HG03196 (cell line): ENCODE measurements around the gene PDE9A.
"Not testable (repeated sequence)": the region's sequence is repeated elsewhere in the genome, so short reads cannot be mapped to it uniquely, and the experiment has no call there.

Source experiments
- ATAC-seq: cut with Tn5 transposase; IDR thresholded peaks from one replicate; pipeline ENCODE4 v1.9.1; 2021; ENCODE audit not compliant: unreplicated experiment

The PDE9A gene

GRCh38 chr21:42785666-42786427 lies 132.4 kb downstream of the PDE9A start:
- ATAC-seq: no peak

- ATAC-seq: no peak
Measured at GRCh38 chr21:42786884-42787283, 133.5 kb downstream of the PDE9A start.

GRCh38 chr21:42787613-42788012 lies 134.2 kb downstream of the PDE9A start:
- ATAC-seq: no peak

- ATAC-seq: no peak
Measured at GRCh38 chr21:42790520-42791065, 137.2 kb downstream of the PDE9A start.

- ATAC-seq: no peak
Measured at GRCh38 chr21:42793774-42794173, 140.4 kb downstream of the PDE9A start.

GRCh38 chr21:42794551-42794950 lies 141.1 kb downstream of the PDE9A start:
- no peak for ATAC-seq

- ATAC-seq: no peak
Measured at GRCh38 chr21:42796327-42797062, 143.1 kb downstream of the PDE9A start.

GRCh38 chr21:42797522-42797921 lies 144.1 kb downstream of the PDE9A start:
- no peak for ATAC-seq

GRCh38 chr21:42798106-42798505 lies 144.7 kb downstream of the PDE9A start:
- no peak for ATAC-seq

GRCh38 chr21:42799516-42799915 lies 146.1 kb downstream of the PDE9A start:
- ATAC-seq: no peak

GRCh38 chr21:42799948-42800347 lies 146.5 kb downstream of the PDE9A start:
- no peak for ATAC-seq

- not testable (repeated sequence) for ATAC-seq
Measured at GRCh38 chr21:42801616-42802015, 148.2 kb downstream of the PDE9A start.

GRCh38 chr21:42806509-42807140 lies 153.2 kb downstream of the PDE9A start:
- ATAC-seq: no peak

GRCh38 chr21:42807293-42807895 lies 154.0 kb downstream of the PDE9A start:
- ATAC-seq: not testable (repeated sequence)

GRCh38 chr21:42807938-42808613 lies 154.7 kb downstream of the PDE9A start:
- no peak for ATAC-seq

- no peak for ATAC-seq
Measured at GRCh38 chr21:42809171-42809570, 155.8 kb downstream of the PDE9A start.

- no peak for ATAC-seq
Measured at GRCh38 chr21:42809577-42810475, 156.4 kb downstream of the PDE9A start.

GRCh38 chr21:42811960-42812359 lies 158.5 kb downstream of the PDE9A start:
- no peak for ATAC-seq

- not testable (repeated sequence) for ATAC-seq
Measured at GRCh38 chr21:42812528-42813241, 159.3 kb downstream of the PDE9A start.
